Transverse colon (tissue), 3 donors: ENCODE measurements around the gene MFRP.

Experiments used
- POLR2A ChIP-seq: fragments of 450-650 bp; IDR thresholded peaks from one replicate; pipeline ENCODE4 v1.6.1; 2016; ENCODE audit warnings: antibody characterized with exemption, mild to moderate bottlenecking, moderate library complexity
- TF ChIP-seq, protein P1 (sequence below), 5 experiments: fragments of 200-600 bp in 3 of 5; fragments of 450-650 bp in 2 of 5; sonication (generic) in 3 of 5; IDR thresholded peaks; 1 replicate in 2 of 5; 2 replicates in 3 of 5; pipeline ENCODE4 v1.5.1; 2016 to 2017; ENCODE audit warnings: antibody characterized with exemption in 5 of 5, inconsistent platforms in 3 of 5, mild to moderate bottlenecking in 2 of 5, moderate library complexity in 1 of 5

DNA sequence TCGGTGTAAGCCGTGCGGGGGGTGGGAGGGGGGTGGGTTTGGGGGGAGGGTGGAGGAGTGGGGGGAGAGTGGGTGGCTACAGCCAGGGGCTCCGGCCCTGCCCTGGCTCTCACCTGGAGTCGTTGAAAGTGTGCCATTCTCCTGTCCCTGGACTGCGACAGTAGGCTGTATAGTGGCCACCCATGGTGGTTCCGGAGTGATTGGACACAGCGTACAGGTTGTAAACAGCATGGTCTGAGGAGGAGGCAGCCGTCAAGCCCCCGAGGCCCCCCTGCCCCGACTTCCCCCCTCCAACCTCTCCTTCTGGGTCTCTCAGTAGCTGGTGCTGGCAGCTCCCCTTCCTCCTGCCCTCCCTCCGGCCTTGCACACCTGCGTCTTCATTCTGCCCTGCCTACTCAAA, 10.6 kb upstream of the MFRP start:
- TF ChIP-seq, protein P1, sequence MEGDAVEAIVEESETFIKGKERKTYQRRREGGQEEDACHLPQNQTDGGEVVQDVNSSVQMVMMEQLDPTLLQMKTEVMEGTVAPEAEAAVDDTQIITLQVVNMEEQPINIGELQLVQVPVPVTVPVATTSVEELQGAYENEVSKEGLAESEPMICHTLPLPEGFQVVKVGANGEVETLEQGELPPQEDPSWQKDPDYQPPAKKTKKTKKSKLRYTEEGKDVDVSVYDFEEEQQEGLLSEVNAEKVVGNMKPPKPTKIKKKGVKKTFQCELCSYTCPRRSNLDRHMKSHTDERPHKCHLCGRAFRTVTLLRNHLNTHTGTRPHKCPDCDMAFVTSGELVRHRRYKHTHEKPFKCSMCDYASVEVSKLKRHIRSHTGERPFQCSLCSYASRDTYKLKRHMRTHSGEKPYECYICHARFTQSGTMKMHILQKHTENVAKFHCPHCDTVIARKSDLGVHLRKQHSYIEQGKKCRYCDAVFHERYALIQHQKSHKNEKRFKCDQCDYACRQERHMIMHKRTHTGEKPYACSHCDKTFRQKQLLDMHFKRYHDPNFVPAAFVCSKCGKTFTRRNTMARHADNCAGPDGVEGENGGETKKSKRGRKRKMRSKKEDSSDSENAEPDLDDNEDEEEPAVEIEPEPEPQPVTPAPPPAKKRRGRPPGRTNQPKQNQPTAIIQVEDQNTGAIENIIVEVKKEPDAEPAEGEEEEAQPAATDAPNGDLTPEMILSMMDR (IDR thresholded peaks at IDR 0.05): no peak
- no peak for TF ChIP-seq POLR2A
